MM.1S (cell line): ENCODE results near the gene EPRS1.

Experiments
- DNase-seq: peaks from one replicate; pipeline ENCODE4 v3.0.0-alpha.2; 2015
- H2AFZ ChIP-seq: fragments of 300-600 bp; sonication (generic); 2 replicates; pipeline ENCODE4 v1.6.0; 2016; ENCODE audit warnings: antibody characterized with exemption, low read length
- H3F3A ChIP-seq: fragments of 300-600 bp; sonication (generic); 2 replicates; pipeline ENCODE4 v1.6.1; 2016; ENCODE audit warnings: mild to moderate bottlenecking, antibody characterized with exemption, low read length, moderate library complexity, mixed read lengths; ENCODE audit not compliant: insufficient read depth
- H3K27ac ChIP-seq: fragments of 300-600 bp; sonication (generic); 2 replicates; pipeline ENCODE4 v1.5.1; 2016; ENCODE audit warnings: mild to moderate bottlenecking, low read length
- H3K27me3 ChIP-seq: fragments of 300-600 bp; sonication (generic); replicated peaks from 2 replicates; pipeline ENCODE4 v1.6.0; 2016; ENCODE audit warnings: low read length; ENCODE audit not compliant: insufficient read depth
- H3K36me3 ChIP-seq: fragments of 300-600 bp; sonication (generic); replicated peaks from 2 replicates; pipeline ENCODE4 v1.6.1; 2016; ENCODE audit warnings: mild to moderate bottlenecking, low read length, mixed read lengths; ENCODE audit not compliant: insufficient read depth
- H3K4me1 ChIP-seq: fragments of 300-600 bp; sonication (generic); 2 replicates; pipeline ENCODE4 v1.6.1; 2016; ENCODE audit warnings: low read length, mixed read lengths
- H3K4me2 ChIP-seq: fragments of 300-600 bp; sonication (generic); 2 replicates; pipeline ENCODE4 v1.6.0; 2016; ENCODE audit warnings: low read depth, low read length
- H3K4me3 ChIP-seq: fragments of 300-600 bp; sonication (generic); 2 replicates; pipeline ENCODE4 v1.5.1; 2016; ENCODE audit warnings: low read length, mixed read lengths
- H3K79me2 ChIP-seq: fragments of 300-600 bp; sonication (generic); 2 replicates; pipeline ENCODE4 v1.6.1; 2016; ENCODE audit warnings: mixed run types, low read length, mixed read lengths
- H3K9ac ChIP-seq: fragments of 300-600 bp; sonication (generic); 2 replicates; pipeline ENCODE4 v1.6.1; 2016; ENCODE audit warnings: low read length, mixed read lengths
- H3K9me2 ChIP-seq: fragments of 300-600 bp; sonication (generic); replicated peaks from 2 replicates; pipeline ENCODE4 v1.6.1; 2016; ENCODE audit warnings: mild to moderate bottlenecking, low read length, mixed read lengths; ENCODE audit not compliant: insufficient read depth
- H3K9me3 ChIP-seq: fragments of 300-600 bp; sonication (generic); replicated peaks from 2 replicates; pipeline ENCODE4 v1.6.1; 2016; ENCODE audit warnings: mild to moderate bottlenecking, low read length, mixed read lengths; ENCODE audit not compliant: insufficient read depth
- H4K20me1 ChIP-seq: fragments of 300-600 bp; sonication (generic); 2 replicates; pipeline ENCODE4 v1.6.1; 2016; ENCODE audit warnings: mild to moderate bottlenecking, low read length, moderate library complexity, mixed read lengths; ENCODE audit not compliant: insufficient read depth
- CTCF ChIP-seq: fragments of 300-600 bp; sonication (generic); IDR thresholded peaks from 2 replicates; pipeline ENCODE4 v1.5.1; 2016; ENCODE audit warnings: antibody characterized with exemption, low read length, mixed read lengths
- EZH2 ChIP-seq: fragments of 300-600 bp; sonication (generic); optimal IDR thresholded peaks from 2 replicates; pipeline ENCODE3; 2017; ENCODE audit warnings: low read depth, mild to moderate bottlenecking, antibody characterized with exemption, low read length, mixed read lengths
- EZH2phosphoT487 ChIP-seq: fragments of 300-600 bp; sonication (generic); IDR thresholded peaks from 2 replicates; pipeline ENCODE4 v1.6.1; 2018; ENCODE audit warnings: antibody characterized with exemption, low read length

EPRS1 gene

DNA sequence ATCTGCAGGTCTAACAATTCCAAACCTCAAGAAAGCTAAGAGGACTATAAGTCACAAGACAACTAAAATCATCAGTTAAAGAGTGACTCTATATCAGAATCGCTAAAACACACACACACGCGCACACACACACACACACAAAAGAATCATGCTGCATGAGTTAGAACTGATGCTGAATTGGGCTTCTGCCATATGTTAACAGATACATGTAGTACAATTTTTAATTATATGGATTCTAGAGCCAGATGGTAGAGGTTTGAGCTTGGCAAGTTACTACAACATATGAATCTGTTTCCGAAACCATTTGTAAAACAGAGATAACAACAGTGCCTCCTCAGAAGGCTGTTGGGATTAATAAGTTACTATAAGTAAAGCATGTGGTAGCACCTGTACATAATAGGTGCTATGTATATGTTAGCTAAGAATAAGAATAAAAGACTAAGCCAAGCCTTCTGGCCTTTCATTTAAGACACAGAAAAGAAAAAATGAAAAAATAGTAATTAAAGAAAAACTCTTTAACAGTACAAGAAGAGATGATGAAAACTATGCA, 17.9 kb downstream of the EPRS1 start:
- DNase-seq = no peak
- Histone ChIP-seq H3K9me3 (no peaks in the 10 kb centered on the region), H3K27me3 (no peaks in the 10 kb centered on the region), H3K4me2 (no peak overlapping the region), H3K9me2 (no peaks in the 10 kb centered on the region), H3K27ac (no peak overlapping the region), H3K9ac (no peak overlapping the region), H3K36me3 (peaks cover 11% of the 10 kb centered on the region; the same call in 1 of the 2 replicates), H3K4me1 (no peaks in the 10 kb centered on the region), H4K20me1 (no peaks in the 10 kb centered on the region), H3K4me3 (no peak overlapping the region), H3F3A (no peaks in the 10 kb centered on the region), H3K79me2 (peaks cover 40% of the 10 kb centered on the region), H2AFZ (no peak overlapping the region)
- TF ChIP-seq CTCF (no peak), EZH2phosphoT487 (no peak), EZH2 (no peak)

DNA sequence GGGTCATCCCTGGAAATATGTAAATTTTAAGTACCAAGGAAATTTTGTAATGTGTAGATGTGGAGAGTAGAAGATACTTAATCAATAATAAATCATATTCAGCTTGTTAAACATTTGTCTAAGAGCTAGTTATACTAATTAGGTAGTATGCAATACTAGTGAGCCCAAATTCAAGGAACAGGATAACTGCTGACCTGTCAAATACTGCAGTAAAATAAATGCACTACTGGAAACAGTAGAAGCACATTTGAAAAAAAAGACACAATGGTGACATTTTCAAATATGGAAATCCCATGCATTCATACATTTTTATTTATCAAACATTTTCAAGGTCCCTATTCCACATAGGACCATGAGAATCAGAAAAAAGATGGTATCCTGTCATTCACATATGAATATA, 27.2 kb downstream of the EPRS1 start:
- Histone ChIP-seq H3K4me2 (no peak overlapping the region), H2AFZ (no peak overlapping the region), H3K79me2 (peaks cover 36% of the 10 kb centered on the region), H3F3A (peaks cover 10% of the 10 kb centered on the region), H3K9ac (no peak overlapping the region), H3K9me2 (no peaks in the 10 kb centered on the region), H3K9me3 (no peaks in the 10 kb centered on the region), H4K20me1 (no peaks in the 10 kb centered on the region; the same call in 1 of the 2 replicates), H3K4me3 (no peak overlapping the region), H3K27ac (no peak overlapping the region), H3K36me3 (peaks cover 19% of the 10 kb centered on the region), H3K4me1 (peaks cover 15% of the 10 kb centered on the region), H3K27me3 (no peaks in the 10 kb centered on the region)
- TF ChIP-seq EZH2 (no peak), EZH2phosphoT487 (no peak), CTCF (no peak)
- DNase-seq = no peak

DNA sequence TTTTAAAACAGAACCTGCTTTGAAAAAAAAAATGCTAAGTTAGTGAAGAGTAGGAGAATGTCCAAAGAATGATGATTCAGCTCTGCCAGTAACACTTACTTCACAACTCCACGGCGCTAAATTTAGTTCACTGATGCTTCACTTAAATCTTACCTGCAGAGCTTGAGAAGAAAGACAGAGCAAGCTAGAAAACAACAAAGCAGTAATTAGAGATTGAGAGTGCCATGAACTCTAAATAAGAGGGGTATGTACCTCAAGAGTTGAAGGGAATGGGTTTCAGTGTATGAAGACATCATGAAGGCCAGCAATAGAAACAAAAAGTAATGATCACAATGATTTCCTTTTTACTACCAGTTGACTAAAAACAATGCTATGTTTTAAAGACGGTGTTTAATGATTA, 32.8 kb downstream of the EPRS1 start:
- peak overlapping the region; percentile 64 for H3K4me2 ChIP-seq
- H3K9me2 ChIP-seq = no peaks in the 10 kb centered on the region
- H3K79me2 ChIP-seq = peaks cover 29% of the 10 kb centered on the region
- no peak overlapping the region for H3K9ac ChIP-seq
- H2AFZ ChIP-seq = no peak overlapping the region
- H3K4me1 ChIP-seq = peaks cover 38% of the 10 kb centered on the region
- H3F3A ChIP-seq = peaks cover 17% of the 10 kb centered on the region
- peak; percentile 76 for DNase-seq
- H4K20me1 ChIP-seq = no peaks in the 10 kb centered on the region
- H3K27ac ChIP-seq = peak overlapping the region; percentile 55; the same call in 1 of the 2 replicates
- peaks cover 17% of the 10 kb centered on the region for H3K36me3 ChIP-seq
- no peak for TF ChIP-seq EZH2phosphoT487
- no peak for TF ChIP-seq CTCF
- TF ChIP-seq EZH2 = no peak
- no peaks in the 10 kb centered on the region for H3K9me3 ChIP-seq
- H3K27me3 ChIP-seq = no peaks in the 10 kb centered on the region
- H3K4me3 ChIP-seq = no peak overlapping the region; the same call in 1 of the 2 replicates
